Effector CD8-positive, alpha-beta T cell (primary cell): ENCODE measurements around the gene AFF3.

Experiments used
- DNase-seq: peaks from one replicate; lab custom pipeline; 2025; lab: John Stamatoyannopoulos, UW

The AFF3 gene

DNA sequence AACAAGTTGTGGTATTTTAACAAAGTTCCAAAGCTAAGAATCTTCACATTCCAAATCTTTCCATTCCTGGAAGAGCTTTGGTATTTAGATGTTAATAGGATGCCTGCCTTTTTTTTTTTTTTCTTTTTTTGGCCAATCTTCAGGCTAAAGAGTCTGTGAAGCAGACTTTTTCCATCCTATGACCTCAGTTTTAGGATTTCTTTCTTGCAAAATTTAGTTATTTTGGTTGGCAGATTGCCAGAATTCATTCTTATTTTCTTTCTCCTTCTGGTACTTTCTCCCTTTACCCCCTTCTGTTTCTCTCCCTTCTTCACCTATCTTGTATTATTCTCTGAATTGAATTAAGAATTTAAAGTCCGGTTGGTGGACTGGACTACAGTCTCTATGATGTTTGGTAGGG lies 434.8 kb downstream of the AFF3 start:
- DNase-seq = no peak

DNA sequence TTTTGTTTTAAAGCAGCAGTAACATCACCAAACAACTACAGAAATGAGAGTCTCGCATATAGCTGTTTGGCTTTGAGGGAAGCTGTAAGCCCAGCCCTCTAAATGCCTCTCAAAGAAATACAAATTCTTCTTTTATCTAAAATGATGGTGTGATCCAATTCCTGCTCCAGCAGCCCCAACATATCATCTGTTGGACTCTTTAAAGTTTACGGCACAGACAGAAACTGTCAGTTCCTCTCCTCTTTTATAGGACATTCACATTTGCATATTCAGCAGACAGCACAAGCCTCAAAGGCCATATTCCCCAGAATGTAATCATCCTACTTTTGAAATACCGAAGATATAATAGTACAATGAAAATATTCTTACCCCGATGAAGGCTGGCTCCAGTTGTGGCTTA lies 435.7 kb downstream of the AFF3 start:
- DNase-seq = no peak

DNA sequence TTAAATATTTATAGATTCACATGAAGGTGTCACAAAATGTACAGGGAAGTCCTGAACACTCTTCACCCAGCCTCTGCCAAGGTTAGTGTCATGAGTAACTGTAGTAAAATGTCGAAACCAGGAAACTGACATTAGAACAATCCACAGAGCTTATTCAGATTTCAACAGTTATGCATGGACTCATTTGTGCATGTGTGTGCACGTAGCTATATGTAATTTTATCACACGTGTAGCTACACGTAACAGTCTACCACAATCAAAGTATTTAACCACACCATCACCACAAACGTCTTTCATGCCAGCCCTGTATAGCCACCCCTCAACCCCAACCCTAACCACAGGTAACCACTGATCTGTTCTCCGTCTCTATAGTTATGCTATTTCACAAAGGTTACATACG lies 440.9 kb downstream of the AFF3 start:
- DNase-seq = no peak

GRCh38 chr2:99700482-99701398 lies 441.6 kb downstream of the AFF3 start:
- DNase-seq = no peak

GRCh38 chr2:99698896-99699295 lies 443.5 kb downstream of the AFF3 start:
- DNase-seq = no peak

DNA sequence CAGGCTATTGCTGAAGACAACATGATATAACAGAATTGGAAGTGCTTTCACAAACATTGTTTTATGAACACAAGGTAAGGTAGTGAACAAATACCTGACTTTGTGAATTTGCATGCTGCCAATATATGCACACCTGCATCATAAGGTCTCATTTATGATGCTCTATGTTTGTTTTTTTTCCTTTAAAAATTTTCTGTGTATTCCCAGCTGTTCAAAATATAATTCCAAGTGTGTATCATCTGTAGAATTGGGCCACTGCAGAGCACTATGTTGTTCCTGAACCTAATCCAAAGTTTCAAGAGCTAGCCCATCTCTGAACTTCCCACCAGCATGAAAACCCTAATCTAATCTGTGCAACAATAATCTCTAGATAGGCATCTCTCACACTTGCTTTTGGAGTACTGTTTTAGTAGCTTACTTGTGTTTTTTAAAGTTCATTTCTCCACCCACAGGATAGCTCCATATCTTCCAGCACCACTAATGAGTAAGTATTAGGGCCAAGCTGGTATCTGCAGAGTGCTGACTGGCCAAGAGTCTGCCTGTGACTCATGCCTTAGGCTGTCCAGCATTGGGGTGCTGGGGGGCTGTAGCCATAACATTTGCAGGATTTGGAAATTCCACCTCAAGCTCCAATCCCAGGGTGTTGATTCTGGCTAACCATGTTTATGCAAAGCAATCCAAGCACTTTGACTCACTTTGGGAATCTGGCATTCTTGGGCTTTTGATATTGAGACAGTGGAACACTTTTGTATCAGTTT lies 444.4 kb downstream of the AFF3 start:
- no peak for DNase-seq

DNA sequence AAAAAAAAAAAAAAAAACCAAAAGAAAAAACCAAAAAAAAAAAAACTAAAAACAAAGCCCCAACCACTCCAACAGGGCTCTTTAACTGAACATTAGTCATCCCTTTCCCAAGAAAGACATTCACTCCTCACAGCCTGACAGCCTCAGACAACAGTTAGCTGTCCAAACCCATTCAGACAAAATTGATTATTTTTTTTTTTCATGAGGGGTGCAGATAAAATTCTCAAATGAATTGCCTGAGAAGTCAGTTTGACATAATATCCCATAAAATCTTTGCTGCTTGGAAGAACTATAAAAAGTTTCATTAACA lies 446.5 kb downstream of the AFF3 start:
- no peak for DNase-seq

DNA sequence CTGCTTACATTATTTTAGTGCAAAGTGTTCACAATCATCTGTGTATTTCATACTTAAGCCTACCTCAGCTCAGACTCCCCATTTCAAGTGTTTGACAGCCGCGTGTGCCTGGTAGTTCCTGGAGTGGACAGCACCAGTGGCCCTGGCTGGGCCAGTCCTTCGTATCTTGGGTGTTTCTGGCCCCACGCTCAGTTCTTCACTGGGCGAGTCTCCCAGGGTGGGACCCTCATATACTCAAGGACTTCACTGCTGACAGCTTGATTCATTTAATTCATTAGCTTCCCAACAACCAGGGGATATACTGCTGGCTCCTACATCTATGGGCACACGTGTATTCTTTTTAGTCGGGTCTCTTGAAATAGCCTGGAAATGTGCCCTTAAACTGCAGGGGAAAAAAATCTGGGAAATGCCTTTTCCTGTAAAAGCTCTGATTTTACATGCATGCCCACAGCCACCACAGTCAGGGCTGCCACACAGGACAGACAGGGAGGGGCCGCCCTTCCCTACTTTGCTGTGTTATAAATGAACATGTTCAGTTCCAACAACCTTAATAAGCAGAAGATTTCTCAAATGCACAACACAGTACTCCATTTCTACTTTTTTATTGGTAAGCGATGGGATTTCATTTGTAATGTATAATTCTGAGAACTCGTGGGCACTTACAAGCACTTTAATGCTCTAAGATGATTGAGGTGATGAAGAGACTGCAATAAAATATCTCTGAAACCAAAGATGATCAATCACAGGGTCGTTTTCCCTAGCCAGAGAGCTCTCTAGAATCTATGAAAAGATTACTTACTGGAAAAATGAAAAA lies 447.1 kb downstream of the AFF3 start:
- no peak for DNase-seq

DNA sequence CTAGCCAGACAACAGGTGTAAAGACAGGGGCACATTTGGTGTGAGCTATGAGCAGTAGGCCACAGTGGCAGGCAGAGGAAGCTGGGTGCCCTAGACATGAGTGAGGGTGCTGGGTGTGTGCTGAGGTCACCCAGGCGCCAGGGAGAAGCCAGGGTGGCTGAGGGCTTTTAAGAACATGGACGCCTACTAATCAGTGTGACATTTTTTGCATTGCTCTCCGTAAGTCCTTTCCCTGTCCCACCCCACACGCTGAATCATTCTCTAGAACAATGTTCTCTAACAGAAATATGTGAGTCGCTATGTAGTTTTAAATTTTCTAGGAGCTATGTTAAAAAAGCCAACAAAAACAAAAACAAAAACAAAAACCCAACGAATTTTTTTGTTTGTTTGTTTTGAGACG lies 448.1 kb downstream of the AFF3 start:
- no peak for DNase-seq

GRCh38 chr2:99692785-99693184 lies 449.6 kb downstream of the AFF3 start:
- DNase-seq = no peak

DNA sequence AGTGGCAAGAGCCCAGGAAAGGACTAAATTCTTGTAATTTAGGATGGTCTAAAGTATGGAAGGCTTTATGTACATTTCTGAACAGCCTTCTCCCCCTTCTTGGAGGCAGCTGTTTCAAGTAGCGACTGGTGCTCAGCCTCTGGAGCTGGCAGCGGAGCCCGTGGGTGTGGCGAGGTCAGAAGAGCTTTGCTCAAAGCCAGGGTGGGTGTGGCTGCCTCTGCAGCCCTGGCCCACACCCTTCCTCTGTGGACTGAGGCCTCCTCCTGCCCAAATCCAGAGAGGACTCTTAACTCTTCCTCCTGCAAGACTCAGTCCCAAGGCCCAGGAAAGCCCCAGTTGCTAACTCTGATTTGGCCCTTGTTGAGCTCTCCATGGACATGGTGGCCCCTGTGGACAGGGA lies 450.5 kb downstream of the AFF3 start:
- no peak for DNase-seq

DNA sequence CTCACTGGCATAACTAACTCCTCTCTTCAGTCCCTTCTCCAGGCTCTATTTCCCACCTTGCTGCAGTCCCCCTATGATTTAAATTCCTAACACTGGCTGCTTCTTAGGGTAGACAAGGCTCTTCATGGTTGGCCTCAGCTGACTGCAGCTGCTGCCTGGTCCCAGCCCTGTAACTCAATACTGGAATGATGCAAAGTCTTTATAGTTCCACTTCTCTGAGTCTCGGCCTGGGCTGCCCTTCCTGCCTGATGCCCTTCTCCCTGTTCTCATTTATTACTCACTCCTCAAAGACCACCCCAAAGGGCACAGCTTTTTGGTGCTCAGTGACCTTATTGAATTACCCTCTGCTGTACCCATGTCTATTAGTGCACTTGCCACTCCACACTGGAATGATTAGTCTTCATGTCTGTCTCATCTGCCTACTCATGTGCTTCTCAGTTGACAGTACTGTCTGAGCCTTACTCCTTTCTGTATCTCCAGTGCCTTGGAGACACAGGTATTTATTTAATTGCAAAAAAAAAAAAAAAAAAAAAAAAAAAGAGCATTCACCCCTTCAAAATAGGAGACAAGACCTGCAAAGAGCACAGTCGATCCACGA lies 453.1 kb downstream of the AFF3 start:
- DNase-seq = no peak

DNA sequence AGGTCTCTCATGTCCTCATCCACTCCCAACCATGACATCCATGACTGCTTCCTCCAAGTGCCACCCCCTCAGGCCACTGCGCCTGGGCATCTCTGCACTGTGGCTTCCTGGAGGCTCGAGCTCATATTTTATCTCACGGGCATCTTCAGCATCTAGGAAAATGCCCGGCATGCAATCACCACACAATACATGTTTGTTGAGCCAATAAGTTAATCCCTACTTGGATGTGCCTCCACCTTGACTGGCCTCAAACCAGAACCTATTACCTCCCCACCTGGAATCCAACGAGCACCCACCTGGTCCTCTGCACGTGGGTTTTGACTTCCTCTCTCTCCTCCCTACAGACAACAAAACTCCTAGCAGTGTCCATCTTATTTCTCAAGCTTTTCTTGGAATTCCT lies 453.7 kb downstream of the AFF3 start:
- DNase-seq = no peak

DNA sequence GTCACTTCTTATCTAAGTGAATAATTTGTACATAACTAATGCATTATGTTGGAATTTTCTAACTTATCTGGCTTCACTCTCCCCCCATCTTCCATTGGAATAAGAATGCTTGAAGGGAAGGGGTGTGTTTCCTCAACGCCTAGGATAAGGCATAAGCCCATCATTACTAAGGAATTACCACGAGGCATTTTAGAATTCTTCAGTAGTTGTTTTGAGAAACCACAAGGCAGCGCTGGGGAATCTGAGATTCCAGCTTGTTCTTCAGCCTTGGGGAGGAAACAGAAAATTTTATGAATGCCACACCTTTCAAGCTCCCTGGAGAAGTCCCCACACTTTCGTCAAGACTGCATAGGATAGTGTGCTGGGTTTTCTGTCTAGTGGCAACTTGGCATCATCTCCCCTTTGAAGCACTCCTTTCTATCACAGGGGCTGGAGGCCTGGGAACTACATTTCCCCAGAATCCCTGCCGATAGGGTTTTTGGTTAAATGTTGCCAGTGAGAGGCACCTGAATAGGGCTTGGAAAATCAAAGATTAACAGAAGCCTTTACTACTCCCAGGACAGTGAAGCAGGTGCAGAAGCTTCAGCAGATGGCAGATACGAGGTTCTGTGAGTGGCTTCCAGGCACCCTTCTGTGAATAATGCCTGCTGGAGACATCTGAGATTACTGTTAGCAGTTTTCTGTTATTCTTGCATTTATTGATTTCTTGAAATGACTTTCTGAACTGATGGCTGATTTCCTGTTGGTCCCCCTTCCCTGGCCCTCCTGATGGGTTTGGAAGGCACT lies 459.9 kb downstream of the AFF3 start:
- no peak for DNase-seq

- no peak for DNase-seq
These were observed 461.4 kb downstream of the AFF3 start for GRCh38 chr2:99680946-99681345.

GRCh38 chr2:99679518-99679917 lies 462.9 kb downstream of the AFF3 start:
- no peak for DNase-seq

GRCh38 chr2:99678625-99679024 lies 463.8 kb downstream of the AFF3 start:
- no peak for DNase-seq

DNA sequence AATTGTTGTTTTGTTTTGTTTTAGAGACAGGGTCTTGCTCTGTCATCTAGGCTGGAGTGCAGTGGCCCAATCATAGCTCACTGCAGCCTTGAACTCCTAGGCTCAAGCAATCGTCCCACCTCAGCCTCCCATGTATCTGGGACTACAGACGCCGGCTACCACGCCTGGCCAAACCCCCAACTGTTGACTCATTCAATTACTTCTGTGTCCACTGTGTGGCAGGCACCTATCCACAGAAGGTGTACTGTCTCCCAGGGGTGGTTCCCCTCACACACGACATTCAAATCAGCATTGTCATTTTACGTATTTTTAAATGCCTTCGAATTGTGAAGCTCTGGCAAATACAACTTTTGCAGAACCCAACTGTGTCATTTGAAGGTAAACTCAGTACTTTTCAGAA lies 464.6 kb downstream of the AFF3 start:
- no peak for DNase-seq

GRCh38 chr2:99675130-99675661 lies 467.2 kb downstream of the AFF3 start:
- DNase-seq = no peak

- DNase-seq = no peak
These were observed 468.3 kb downstream of the AFF3 start for GRCh38 chr2:99674090-99674489.

DNA sequence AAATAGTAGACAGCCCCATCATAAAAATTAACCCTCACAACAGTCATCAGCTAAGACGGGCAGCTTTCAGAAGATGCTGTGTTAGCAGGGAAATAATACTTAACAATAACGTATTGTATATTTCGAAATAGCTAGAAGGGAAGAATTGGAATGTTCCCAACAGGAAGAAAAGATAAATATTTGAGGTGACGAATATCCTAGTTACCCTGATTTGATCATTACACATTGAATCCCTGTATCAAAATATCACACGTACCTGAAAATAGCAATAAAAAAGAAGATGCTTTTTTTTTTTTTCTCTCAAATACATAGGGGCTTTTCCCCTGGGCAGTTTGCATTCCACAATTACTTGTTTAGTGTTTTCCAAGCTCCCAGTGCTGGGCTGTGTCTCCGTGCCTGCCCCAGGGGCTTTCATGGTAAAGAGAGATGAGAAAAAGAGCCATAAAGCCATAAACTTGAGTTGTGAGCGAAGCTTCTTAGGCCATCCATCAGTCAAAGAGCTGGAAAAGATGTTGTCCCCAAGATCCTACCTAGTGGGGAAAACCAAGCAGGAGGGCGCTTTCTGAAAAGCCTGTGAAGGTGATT lies 469.5 kb downstream of the AFF3 start:
- DNase-seq = no peak
